Myocyte (in vitro differentiated cells): Measurements from ENCODE around the gene ANKRD13C. TPM values are rescaled to one million over a fixed set of nuclear protein-coding genes. Genes with fewer than 3 reads are reported as not detected.
A peak's percentile ranks its signal among the peaks of the same experiment; 100 is the strongest.
"Not testable (repeated sequence)": the region's sequence is repeated elsewhere in the genome, so short reads cannot be mapped to it uniquely, and the experiment has no call there.

ENCODE experiments used
- DNase-seq: peaks from one replicate; pipeline ENCODE4 v3.0.0-alpha.2; 2012; ENCODE audit warnings: low read depth
- polyA plus RNA-seq: library from polyadenylated mRNA; unstranded; fragments of >200 nt; gene quantifications from one replicate; pipeline ENCODE4 v1.2.1, GENCODE V29; 2012; ENCODE audit warnings: missing spikeins
- total RNA-seq: library from RNA; depleted of rRNA; stranded (reverse); fragments of >200 nt; gene quantifications from 2 replicates; pipeline ENCODE4 v1.2.3, GENCODE V29; 2014

Gene ANKRD13C, protein sequence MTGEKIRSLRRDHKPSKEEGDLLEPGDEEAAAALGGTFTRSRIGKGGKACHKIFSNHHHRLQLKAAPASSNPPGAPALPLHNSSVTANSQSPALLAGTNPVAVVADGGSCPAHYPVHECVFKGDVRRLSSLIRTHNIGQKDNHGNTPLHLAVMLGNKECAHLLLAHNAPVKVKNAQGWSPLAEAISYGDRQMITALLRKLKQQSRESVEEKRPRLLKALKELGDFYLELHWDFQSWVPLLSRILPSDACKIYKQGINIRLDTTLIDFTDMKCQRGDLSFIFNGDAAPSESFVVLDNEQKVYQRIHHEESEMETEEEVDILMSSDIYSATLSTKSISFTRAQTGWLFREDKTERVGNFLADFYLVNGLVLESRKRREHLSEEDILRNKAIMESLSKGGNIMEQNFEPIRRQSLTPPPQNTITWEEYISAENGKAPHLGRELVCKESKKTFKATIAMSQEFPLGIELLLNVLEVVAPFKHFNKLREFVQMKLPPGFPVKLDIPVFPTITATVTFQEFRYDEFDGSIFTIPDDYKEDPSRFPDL
- total RNA-seq, result 29.1 and 37.2 TPM in 2 replicates
- polyA plus RNA-seq, result 8.7 TPM

DNA sequence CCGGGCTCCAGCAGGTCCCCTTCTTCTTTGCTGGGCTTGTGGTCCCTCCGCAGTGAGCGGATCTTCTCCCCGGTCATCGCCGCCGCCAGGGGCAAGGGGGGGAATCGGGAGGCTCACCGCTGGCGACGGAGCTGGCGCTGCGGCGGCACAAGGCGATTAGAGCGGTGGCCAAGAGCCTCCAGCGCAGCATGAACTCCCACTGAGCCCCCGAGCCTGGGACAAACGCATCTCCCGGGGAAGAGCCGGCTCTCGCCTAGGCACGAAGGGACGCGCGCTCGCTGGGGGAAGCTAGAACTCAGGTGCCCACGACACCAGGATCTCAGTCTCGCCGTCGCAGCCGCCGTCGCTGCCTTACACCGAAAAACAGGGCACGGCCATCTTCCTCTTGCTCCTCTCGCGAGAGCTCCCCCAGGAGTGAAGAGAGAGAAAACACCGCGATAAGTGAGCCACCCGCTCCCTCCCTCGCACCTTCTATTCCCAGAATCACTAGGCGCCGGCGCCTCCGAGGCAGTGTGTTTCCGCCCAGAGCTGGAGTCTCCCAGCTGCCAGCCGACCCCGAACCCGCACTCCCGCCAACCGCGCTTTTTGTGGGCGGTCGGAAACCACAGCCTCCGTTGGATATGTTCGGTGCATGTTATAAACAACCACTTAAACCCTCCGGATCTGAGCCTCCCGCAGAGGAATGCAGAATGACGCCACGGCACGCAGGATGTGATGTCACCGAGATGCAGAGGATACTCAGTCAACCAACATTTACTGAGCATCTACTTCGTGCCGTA, at the start of gene ANKRD13C:
ANKRD13C (minus strand) TSS at position 391 of the 779 bp plus-strand sequence; CDS start at position 77, 314 bp downstream.
- DNase-seq, result peak; percentile 98

DNA sequence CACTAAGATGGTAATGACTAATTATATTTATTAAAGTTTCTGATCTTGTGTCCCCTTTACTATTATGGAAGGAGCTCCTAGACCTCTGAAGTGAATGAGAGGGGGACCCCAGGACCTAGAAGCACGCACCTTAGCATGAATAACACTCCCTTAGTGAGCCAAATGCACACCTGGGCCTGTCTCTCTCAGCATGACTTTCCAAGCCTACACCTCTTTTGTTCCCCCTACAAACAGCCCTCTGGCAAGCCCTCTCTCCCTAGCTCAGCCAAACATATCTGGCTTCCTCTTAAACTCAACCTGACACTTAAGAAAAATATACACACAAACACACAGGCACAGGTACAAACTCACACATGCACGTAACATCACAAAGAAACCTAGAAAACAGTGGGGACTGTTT, 49.2 kb upstream of the ANKRD13C start:
- no peak for DNase-seq

DNA sequence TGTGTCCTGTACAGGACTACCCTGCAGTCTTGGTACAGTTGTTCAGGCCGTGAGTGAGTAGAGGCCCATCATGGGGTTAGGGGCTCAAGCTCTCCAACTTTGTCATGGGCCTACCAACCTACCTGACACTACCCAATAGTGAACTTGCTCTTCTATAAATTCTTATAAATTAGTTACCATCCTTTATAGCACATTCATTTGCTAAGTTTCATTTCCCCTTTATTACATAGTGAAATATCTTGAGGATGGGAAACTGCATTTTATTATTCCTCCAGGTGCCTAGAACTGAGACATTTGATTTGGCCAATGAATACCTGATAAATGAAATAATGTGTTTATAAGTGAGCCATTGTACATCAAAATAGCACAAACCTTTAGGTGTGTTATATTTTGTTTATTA, 47.5 kb upstream of the ANKRD13C start:
- no peak for DNase-seq

DNA sequence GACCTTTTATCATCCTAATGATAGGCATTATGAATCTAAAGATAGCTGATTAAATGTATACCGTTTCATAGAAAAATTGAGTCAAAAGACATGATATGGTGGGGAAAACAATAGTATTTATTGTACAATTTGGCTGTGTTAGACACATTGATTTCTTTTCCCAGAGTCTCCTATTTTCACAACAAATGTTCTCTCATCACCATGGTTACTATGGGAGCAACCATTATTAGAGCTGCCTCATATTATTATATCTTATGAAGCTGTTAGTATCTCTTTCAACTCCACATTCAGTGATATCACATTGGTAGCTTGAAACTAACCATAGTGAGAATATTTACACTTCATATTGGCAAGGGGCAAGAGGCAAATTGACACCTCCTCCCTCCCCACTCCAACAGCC, 45.8 kb upstream of the ANKRD13C start:
- no peak for DNase-seq

DNA sequence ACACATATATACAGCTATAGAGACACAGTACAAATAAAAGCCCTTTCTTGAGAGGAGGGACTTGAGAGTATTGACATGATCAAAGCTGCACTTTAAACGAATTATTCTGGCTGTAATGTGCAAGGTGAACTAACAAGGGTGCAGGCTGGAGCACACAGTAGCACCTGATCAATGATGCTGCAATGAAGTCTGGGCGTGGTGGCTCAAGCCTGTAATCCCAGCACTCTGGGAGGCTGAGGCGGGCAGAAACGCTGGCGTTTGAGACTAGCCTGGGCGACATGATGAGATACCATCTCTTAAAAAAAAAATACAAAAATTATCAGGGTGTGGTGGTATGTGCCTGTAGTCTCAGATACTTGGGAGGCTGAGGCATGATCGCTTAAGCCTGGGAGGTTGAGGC, 42.5 kb upstream of the ANKRD13C start:
- no peak for DNase-seq

DNA sequence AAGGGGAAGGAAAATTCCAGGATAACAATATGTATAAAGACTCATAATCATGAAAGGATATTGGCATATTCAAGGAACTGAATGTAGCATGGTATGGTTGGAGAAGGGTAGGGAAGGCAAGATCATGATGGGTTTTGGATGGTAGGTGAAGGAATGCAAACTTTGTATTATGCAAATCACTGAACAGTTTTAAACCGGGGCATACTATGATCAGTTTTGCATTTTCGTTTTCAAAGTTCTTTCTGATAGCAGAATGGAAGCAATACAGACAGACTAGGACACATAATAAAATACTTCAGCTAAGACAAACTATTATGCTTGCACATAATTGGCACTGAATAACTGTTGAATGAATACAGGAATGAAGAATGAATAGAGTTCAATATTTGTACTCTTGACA, 42.1 kb upstream of the ANKRD13C start:
- no peak for DNase-seq

DNA sequence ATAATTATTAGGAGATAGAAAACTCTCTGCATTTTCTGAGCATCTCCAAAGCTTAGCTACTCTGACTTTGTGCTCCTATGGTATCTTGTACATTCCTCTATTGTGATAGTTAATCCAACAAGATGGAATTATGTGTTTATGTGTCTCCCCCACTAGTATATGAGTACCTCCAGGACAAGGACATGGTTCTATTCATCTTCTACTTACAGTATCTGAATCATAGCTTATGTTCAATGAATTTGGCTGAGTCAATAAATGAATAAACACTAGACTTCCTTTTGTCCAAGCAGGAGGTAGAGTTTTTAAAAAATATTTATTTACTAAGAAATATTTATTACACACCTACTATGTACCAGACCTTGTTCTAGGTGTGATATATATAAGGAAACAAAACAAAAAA, 38.1 kb upstream of the ANKRD13C start:
- DNase-seq, result no peak

DNA sequence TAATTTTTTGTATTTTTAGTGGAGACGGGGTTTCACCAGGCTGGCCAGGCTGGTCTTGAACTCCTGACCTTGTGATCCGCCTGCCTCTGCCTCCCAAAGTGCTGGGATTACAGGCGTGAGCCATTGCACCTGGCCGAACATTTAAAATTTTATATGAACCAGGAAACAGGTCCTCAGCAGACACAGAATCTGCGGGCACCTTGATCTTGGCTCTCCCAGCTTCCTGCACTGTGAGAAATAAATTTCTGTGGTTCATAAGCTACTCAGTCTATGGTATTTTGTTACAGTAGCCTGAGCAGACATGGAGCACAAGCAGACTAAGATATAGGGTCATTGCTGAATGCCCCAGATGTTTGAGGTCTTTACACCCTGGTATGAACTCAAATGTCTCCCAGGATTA, 33.0 kb upstream of the ANKRD13C start:
- DNase-seq, result peak; percentile 15

DNA sequence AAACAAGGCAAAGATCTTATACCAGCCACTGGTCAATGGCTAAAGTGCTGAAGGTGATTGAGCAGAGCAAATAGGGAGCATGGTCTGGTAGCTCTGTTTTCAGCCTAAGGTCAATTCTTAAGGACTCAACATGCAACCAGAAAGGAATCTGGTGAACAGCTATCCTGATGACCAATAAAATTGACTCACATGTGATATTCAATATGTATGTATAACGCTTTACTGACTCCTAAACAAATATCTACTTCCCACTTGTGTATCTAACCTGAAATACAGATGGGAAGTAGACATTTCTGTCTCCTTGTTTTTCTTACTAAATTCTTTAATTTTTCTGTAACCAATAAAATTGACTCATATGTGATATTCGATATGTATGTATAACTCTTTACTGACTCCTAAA, 31.6 kb upstream of the ANKRD13C start:
- no peak for DNase-seq

DNA sequence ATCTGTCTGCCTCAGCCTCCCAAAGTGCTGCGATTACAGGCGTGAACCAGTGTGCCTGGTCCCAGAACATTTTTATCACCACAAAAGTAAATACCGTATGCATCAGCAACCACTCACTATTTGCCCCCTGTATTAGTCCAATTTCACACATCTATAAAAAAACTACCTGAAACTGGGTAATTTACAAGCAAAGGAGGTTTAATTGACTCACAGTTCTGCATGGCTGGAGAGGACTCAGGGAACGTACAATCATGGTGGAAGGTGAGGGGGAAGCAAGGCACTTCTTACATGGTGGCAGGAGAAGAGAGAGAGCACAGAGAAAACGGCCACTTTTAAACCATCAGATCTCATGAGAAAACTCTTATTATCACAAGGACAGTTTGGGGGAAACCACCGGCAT, 31.0 kb upstream of the ANKRD13C start:
- no peak for DNase-seq

DNA sequence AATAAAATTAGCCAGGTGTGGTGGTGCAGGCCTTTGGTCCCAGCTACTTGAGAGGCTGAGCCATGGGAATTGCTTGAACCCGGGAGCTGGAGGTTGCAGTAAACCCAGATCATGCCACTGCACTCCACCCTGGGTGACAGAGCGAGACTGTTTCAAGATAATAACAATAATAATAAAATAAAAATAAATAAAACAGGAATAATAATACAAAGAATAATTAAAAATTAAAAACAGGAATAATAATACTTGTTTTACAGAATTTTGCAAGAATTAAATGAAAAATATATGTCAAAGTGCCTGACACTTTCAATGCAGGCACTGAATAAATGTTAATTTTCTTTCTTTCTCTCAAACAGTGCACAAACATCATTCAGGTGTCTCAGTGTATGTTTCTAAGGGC, 30.0 kb upstream of the ANKRD13C start:
- DNase-seq, result no peak

DNA sequence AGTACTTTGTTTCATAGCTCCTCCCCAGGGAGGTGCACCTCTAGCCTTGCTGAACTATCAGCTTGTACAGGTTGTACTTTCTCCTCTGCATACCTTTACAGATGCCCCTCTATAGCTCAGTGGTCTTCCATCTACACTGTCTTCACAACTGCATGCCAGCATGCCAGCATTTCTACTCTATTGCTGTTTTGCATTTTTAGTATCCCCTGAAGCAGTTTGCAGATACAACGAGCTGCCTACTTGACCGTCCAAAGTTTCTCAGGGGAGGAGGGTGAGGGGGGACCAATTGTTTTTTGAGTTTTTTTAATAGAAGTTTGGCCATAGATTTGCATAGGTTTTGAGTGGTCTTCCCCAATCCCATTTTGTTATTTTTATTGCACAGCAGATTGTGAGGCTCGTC, 29.0 kb upstream of the ANKRD13C start:
- DNase-seq, result no peak

DNA sequence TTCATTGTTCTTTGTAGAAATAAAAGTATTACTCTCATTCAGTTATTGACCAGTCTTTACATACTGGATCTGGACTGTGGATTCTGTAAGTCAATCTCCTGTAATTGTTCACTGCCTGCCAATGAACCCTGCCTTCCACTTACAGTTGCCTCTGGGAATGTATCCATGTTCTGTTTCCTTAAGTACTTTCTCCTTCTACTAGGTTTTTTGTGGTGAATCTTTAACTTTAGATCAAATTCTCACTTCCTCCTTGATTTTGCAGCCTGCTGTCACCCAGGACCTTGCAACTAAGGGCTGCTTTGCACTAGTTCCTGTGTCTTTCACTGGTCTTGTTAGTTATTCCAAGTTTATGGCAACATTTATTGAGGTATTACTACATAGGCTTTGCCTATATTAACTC, 28.2 kb upstream of the ANKRD13C start:
- DNase-seq, result no peak

DNA sequence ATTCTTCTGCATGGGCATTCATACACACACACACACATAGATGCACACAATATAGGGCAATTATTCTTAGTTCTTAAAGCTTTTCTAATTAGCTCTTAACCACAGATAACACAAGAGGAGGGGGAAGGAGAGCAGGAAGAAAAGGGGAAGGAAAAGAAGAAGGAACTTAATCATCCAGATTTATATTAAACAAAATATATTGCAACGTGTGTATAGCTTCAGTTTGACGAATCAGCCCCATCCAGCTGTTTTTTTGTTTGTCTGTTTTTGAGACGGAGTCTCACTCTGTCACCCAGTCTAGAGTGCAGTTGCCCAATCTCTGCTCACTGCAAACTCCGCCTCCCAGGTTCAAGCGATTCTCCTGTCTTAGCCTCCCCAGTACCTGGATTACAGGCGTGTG, 21.7 kb upstream of the ANKRD13C start:
- DNase-seq, result no peak

DNA sequence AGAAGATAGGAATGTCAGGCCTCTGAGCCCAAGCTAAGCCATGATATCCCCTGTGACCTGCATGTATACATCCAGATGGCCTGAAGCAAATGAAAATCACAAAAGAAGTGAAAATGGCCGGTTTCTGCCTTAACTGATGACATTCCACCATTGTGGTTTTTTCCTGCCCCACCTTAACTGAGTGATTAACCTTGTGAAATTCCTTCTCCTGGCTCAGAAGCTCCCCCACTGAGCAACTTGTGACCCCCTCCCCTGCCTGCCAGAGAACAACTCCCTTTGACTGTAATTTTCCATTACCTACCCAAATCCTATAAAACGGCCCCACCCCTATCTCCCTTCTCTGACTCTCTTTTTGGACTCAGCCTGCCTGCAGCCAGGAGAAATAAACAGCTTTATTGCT, 19.1 kb upstream of the ANKRD13C start:
- DNase-seq, result not testable (repeated sequence)

DNA sequence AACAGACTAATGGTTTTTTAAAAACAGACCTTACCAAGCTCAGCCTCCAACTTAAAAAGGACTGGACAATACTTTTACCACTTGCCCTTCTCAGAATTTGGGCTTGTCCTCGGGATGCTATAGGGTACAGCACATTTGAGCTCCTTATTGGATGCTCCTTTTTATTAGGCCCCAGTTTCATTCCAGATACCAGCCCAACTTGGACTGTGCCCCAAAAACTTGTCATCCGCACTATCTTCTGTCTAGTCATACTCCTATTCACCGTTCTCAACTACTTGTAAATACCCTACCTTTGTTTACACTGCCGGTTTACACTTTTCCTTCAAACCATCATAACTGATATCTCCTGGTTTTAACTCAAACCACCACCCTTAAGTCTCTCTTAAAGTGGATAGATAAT, 17.9 kb upstream of the ANKRD13C start:
- DNase-seq, result no peak

DNA sequence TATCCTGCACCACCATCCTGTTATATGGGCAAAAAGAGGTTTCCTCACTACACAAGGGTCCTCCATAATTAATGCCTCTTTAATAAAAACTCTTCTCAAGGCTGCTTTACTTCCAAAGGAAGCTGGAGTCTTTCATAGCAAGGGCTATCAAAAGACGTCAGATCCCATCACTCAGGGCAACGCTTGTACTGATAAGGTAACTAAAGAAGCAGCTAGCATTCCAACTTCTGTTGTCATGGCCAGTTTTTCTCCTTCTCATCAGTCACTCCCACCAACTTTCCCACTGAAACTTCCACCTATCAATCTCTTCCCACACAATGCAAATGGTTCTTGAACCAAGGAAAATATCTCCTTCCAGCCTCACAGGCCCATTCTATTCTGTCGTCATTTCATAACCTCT, 17.1 kb upstream of the ANKRD13C start:
- DNase-seq, result not testable (repeated sequence)

DNA sequence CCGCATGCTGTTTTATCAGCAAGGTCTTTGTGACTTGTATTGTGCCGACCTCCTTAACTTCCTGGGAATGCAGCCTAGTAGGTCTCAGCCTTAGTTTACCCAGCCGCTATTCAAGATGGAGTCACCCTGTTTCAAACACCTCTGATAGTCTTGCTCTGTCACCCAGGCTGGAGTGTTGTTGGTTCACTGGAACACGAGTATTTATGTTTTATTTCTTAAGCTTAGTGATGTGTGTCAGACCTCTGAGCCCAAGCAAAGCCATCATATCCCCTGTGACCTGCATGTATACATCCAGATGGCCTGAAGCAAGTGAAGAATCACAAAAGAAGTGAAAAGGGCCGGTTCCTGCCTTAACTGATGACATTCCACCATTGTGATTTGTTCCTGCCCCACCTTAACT, 12.9 kb upstream of the ANKRD13C start:
- not testable (repeated sequence) for DNase-seq

DNA sequence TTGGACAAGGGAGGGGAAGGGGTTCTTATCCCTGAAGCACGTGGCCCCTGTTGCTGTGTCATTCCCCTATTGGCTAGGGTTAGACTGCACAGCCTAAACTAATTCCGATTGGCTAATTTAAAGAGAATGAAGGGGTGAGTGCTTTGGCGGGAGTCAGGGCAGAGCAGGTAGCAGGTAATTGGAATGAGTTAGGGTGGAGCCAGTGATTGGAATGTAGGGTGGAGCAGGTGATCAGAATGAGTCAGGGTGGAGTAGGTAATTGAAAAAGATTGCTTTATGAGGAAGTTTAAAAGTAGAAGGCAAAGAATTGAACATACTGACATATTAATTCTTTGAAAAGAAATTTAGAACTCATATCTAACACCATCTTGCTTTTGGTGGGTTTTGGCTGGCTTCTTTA, 12.5 kb upstream of the ANKRD13C start:
- not testable (repeated sequence) for DNase-seq

DNA sequence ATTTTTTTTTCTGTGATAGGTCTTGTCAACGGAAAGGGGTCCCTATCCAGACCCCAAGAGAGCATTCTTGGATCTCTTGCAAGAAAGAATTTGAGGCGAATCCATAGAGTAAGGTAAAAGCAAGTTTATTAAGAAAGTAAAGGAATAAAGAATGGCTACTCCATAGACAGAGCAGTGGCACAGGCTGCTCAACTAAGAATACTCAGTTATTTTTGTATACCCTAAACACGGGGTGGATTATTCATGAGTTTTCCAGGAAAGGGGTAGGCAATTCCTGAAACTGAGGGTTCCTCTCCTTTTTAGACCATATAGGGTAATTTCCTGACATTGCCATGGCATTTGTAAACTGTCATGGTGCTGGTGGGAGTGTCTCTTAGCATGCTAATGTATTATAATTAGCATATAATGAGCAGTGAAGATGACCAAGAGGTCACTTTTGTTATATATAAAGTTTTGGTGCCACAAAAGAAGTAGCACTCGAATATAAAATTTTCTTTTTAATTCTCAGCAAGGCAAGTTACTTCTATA, 12.0 kb upstream of the ANKRD13C start:
- DNase-seq, result not testable (repeated sequence)

DNA sequence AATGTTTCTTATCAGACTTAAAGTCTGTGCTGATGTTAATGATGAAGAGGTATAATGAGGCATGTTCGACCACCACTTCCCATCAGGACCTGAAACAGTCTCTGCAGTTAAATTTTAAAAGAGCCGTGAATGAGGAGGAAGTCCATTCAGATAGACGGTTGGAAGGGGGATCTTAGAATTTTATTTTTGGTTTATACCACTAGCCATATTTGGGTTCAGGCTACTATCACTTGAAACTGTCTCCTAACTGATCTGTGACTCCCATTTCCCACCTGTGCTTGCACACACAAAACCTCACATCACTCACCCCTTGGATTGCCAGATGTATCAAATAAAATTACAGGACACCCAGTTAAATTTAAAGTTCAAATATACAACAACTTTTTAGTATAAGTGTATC, 9.9 kb upstream of the ANKRD13C start:
- DNase-seq, result no peak
